ENCODE data around the gene EML1. TPM values are rescaled to one million over a fixed set of nuclear protein-coding genes. Genes with fewer than 3 reads are reported as not detected.

Gene EML1
- total and polyA plus RNA-seq, 7 donors: 3.1 to 40.4 (median 7.5) TPM

DNA sequence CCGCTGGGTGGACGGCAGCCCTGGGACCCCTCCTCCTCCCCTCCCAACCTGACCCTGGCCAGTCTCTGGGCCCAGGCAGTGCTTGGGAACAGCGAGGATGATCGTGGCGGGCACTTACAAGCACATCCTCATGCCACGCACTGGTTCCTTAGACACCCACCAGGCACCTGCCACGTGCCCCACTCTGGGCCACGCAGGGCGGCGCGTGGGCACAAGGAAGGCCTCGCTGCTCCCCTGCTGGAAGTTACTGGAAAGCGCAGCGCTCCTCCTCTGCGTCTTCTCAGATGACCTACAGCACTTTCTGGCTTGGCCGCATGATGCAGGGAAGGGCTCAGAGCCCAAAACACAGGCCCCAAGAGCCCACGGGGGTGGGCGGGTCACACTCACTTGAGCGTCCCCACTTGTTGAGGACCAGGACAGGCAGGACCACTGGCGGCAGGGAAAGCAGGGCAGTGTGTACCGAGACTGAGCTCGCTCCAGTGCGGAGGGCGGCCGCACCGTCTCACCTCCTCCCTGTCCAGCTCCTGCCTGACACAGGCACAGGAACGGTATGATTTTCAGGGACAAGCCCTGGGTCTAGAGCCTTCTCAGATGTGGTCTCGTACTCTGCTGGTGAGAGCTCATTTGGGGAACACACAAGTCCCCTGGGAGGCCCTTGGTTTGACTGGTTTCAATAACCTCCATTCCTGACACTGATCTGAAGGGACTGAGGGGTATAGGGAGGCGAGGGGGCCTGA is 143.7 kb downstream of the EML1 start:
- WGBS, 3 donors: 91 to 92% (median 91%) methylated on average over 29 of the region's 29 CpGs
- H3K36me3 ChIP-seq (ENCODE audit: insufficient read depth in 1 of 2, low read depth in 1 of 2): peaks cover 0 to 57% of the 10 kb centered on the region in 2 donors
- no peak overlapping the region for H3K27ac ChIP-seq
- H3K4me3 ChIP-seq: no peak overlapping the region
- no peaks in the 10 kb centered on the region for H3K27me3 ChIP-seq (ENCODE audit: insufficient read depth in 3 of 3, low read length in 2 of 3)
- no peaks in the 10 kb centered on the region for H3K9me3 ChIP-seq
- DNase-seq (no peak), ATAC-seq (no peak)
- H3K4me1 ChIP-seq: no peaks in the 10 kb centered on the region
- intact Hi-C loops (cut with DNase I): no loop called here
- TF ChIP-seq, protein P1, sequence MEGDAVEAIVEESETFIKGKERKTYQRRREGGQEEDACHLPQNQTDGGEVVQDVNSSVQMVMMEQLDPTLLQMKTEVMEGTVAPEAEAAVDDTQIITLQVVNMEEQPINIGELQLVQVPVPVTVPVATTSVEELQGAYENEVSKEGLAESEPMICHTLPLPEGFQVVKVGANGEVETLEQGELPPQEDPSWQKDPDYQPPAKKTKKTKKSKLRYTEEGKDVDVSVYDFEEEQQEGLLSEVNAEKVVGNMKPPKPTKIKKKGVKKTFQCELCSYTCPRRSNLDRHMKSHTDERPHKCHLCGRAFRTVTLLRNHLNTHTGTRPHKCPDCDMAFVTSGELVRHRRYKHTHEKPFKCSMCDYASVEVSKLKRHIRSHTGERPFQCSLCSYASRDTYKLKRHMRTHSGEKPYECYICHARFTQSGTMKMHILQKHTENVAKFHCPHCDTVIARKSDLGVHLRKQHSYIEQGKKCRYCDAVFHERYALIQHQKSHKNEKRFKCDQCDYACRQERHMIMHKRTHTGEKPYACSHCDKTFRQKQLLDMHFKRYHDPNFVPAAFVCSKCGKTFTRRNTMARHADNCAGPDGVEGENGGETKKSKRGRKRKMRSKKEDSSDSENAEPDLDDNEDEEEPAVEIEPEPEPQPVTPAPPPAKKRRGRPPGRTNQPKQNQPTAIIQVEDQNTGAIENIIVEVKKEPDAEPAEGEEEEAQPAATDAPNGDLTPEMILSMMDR (IDR thresholded peaks at IDR 0.05): no peak

DNA sequence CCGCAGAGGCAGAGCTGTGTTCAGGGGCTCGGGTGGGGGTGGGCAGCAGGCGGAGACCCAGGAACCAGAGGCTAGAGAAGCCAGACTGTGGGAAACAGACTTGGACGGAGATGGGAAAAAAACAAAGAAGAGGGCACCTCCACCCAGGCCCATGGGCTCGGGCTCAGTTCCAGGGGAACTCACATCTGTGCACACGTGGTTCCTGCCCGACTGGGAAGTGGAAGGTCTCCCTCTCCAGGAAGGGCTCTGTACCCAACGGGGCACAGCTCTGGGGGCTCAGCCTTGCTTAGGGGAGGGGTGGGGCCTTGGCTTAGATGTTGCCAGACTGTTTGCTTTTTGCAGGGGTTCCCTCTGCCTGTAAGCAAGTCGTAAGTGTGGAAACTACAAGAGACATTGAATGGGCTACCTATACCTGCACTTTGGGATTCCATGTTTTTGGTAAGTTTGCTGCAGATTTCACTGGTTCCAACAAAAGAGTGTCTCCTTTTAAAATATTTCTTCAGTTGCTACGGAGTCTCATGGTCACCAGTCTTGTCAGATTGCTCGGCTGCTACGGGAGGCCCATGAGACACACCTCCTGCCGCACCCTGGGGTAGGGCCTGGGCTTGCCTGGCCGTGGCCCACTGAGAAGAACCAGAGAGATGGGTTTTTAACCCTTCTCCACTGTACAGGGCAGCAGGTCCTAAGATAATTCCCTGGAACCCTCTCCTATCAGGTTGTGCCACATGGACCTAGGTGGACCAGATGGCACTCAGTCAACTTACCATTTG is 144.4 kb downstream of the EML1 start:
- Histone ChIP-seq H3K27me3 (ENCODE audit: insufficient read depth in 3 of 3, low read length in 2 of 3) (no peaks in the 10 kb centered on the region), H3K27ac (no peak overlapping the region), H3K4me1 (no peaks in the 10 kb centered on the region), H3K9me3 (no peaks in the 10 kb centered on the region), H3K36me3 (ENCODE audit: insufficient read depth in 1 of 2, low read depth in 1 of 2) (peaks cover 0 to 64% of the 10 kb centered on the region in 2 donors), H3K4me3 (no peak overlapping the region)
- intact Hi-C loops (cut with DNase I): no loop called here
- no peak for DNase-seq
- TF ChIP-seq, protein P1 (IDR thresholded peaks at IDR 0.05): no peak
- 89 to 90% (median 89%) methylated on average over 14 of the region's 14 CpGs for WGBS, 3 donors
- no peak for ATAC-seq

DNA sequence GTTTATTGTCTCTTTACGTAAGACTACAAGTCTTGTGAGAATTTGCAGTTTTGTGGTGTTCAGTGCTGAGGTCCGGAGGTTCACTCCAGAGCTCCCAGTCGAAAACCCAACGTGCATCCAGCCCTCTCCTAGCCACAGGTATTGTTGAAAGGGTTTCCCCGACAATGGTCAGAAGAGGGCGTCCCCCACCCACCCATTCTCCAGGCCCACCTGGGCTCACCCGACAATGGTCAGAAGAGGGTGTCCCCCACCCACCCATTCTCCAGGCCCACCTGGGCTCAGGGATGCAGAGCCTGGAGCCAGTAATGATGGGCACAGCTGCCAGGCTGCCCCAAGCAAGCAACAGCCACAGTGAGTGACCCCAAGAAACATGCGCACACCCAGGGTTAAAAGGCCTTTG is 145.2 kb downstream of the EML1 start:
- Histone ChIP-seq H3K9me3 (no peaks in the 10 kb centered on the region), H3K4me3 (no peak overlapping the region), H3K4me1 (no peaks in the 10 kb centered on the region), H3K27me3 (ENCODE audit: insufficient read depth in 3 of 3, low read length in 2 of 3) (no peaks in the 10 kb centered on the region), H3K27ac (no peak overlapping the region), H3K36me3 (ENCODE audit: insufficient read depth in 1 of 2, low read depth in 1 of 2) (peaks cover 0 to 71% of the 10 kb centered on the region in 2 donors)
- intact Hi-C loops (cut with DNase I): no loop called here
- TF ChIP-seq, protein P1 (IDR thresholded peaks at IDR 0.05): no peak
- no peak for DNase-seq
- 91 to 95% (median 92%) methylated on average over 8 of the region's 8 CpGs for whole genome bisulfite sequencing, 3 donors
- ATAC-seq: no peak

DNA sequence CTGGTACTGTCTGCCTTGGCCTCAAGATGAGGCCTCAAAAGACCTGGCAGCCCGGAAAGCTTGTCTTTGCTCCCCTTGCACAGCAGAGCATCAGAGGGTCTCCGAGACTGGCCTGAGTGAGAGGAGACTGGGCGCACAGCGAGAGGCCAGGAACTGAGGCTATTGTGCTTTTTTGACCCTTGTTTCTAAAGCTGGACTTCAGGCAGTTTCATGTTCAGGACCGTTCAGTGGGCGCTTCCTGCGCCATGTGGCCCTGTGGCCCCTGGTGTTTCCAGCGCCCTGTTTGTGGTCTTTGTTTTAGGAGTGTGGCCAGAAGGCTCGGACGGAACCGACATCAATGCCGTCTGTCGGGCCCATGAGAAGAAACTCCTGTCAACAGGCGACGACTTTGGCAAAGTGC is 145.7 kb downstream of the EML1 start:
- Histone ChIP-seq H3K4me1 (no peaks in the 10 kb centered on the region), H3K27ac (no peak overlapping the region), H3K4me3 (no peak overlapping the region), H3K9me3 (no peaks in the 10 kb centered on the region), H3K27me3 (ENCODE audit: insufficient read depth in 3 of 3, low read length in 2 of 3) (no peaks in the 10 kb centered on the region), H3K36me3 (ENCODE audit: insufficient read depth in 1 of 2, low read depth in 1 of 2) (peaks cover 0 to 71% of the 10 kb centered on the region in 2 donors)
- no peak for DNase-seq
- WGBS, 3 donors: 95 to 97% (median 96%) methylated on average over 15 of the region's 15 CpGs
- TF ChIP-seq, protein P1 (IDR thresholded peaks at IDR 0.05): no peak
- intact Hi-C loops (cut with DNase I): no loop called here
- no peak for ATAC-seq
